GM19043 (cell line): Measurements from ENCODE around the gene RNF207.

Source experiments
- ATAC-seq: cut with Tn5 transposase; IDR thresholded peaks from one replicate; pipeline ENCODE4 v1.9.1; 2021; ENCODE audit warnings: low read depth; ENCODE audit not compliant: unreplicated experiment

Gene RNF207, protein sequence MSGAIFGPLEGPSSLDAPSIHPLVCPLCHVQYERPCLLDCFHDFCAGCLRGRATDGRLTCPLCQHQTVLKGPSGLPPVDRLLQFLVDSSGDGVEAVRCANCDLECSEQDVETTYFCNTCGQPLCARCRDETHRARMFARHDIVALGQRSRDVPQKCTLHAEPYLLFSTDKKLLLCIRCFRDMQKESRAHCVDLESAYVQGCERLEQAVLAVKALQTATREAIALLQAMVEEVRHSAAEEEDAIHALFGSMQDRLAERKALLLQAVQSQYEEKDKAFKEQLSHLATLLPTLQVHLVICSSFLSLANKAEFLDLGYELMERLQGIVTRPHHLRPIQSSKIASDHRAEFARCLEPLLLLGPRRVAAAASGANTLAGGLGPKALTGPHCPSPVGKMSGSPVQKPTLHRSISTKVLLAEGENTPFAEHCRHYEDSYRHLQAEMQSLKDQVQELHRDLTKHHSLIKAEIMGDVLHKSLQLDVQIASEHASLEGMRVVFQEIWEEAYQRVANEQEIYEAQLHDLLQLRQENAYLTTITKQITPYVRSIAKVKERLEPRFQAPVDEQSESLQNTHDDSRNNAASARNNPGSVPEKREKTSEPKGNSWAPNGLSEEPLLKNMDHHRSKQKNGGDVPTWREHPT

DNA sequence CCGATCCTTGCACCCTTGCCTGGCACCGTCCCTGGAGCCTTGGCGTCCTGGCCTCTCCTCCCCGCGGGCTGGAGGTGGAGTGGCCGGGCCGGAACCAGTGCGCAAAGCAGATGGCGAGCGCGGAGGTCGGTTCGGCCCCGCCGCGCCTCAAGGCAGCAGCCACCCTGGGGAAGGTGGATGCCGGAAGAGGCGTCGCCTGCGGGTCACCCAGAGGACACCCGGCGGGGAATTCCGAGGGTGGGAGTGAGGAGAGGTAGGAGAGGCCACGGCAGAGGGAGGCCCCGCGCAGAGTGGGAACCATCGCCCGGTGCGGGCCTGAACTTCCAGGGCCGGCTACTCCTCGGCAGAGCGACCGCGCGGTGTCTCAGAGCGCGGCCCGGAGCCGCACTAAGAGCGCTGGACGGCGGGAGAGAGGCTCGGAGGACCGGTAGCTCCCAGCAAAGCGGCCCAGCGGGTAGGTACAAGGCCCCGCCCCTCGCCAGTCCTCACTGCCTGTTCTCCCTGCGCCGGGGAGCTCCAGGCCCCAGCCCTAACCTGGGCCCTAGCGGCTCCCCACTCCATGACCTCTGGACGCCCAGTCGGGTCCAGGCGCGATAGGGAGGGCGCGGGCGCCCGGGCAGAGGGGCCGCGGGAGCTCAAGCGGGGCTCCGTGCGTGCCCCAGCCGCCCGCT, at the start of gene RNF207:
Gene RNF207 (plus strand): TSS at position 271 of the 671 bp plus-strand sequence. CDS start 417 bp downstream, outside the sequence.
- ATAC-seq = peak; percentile 41

DNA sequence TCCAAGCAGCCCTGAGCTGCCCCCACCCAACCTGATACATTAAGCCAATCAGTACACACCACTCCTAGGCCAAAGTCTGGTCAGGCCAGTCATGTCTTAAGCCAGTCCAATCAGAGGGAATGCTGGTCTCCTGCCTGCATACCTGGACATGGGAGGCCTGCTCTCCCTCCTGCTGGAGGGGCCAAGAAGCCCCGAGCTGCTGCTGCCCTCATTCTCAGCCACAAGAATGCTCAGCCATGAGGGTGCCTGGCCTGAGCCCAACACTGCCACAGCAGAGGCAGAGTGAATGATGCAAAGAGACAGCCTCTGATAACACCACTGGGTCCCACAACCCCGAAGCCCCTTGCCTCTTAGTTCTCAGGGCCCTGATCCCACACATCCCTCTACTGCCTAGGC, 48.8 kb upstream of the RNF207 start:
- ATAC-seq = no peak

DNA sequence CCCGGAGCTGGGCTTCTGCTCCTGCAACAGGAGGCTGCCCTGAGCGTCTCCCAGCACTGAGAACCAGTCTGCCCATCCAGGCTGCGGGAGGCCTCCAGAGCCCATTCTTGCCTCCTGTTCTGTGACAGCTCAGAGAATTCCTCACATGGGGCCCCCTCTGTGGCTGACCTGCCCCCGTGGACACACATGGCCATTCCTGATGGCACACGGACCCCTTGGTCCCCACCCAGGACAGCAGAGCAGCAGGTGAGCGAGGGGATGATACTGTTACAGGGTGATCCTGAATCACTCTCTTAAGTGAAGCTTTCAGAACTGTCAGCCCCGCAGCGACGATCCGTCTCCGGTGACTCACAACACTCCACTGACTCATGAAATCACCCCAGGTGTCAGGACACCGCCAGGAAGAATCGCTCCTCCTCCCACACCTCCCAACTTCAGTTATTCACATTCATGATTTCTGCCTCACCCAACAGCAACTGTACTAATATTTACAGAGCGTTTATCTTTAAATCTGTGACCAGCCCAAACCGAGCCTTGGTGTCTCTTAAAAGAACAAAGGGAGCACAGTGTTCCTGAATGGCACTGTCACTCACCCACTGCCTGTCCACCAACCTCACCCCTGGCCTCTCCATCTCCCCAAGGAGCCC, 48.3 kb upstream of the RNF207 start:
- ATAC-seq = no peak

DNA sequence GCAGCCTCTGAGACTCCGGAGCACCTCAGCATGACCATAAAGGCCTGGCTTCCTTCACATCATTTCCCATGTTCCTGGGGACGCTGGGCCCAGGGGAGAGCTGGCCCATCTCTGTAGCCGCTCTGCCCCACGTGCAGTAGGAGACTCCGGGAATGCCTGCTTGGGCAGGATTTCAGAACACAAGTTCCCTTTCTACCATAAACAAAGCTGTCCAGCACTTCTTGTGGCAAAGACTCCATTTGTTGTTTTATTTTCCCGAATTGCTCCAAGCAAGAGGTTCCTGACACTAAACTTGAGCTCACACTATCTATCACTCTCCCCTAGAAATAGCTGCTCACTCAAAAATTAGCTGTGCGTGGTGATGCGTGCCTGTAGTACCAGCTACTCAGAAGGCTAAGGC, 47.7 kb upstream of the RNF207 start:
- ATAC-seq = no peak

DNA sequence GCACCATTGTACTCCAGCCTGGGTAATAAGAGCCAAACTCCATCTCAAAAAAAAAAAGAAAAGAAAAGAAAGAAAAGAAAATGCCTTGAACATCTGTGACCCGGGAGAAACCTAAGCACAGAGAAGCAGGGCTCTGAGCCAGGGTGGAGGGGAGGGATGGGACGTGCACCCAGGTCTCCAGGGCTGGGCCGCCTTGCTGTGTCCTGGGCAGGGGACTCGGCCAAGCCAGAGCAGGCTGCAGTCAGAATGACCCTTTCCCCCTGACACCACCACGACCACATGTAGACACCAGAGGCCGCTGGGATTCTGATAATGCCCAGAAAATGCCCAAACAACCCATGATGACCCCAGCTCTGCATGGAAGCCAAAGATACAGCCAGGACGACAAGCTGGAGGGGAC, 43.6 kb upstream of the RNF207 start:
- no peak for ATAC-seq

DNA sequence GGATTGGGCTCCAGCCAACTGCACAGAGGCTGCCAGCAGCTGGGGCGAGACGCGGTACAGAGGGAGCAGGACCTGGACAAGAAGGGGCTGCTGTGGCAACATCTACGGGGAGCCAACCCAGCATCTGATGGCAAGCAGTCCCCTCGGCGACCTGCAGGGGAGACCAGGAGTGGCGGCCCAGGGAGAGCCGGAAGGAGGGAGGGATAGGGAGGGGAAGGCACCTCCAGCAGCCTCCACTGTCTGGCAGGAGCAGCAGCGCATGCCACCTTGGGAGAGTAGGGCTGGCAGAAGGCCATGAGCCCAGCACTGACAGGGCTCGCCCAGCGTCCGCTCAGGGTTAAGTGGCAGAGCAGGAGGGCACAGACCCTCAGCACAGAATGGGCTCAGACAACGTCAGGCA, 43.1 kb upstream of the RNF207 start:
- ATAC-seq = no peak

DNA sequence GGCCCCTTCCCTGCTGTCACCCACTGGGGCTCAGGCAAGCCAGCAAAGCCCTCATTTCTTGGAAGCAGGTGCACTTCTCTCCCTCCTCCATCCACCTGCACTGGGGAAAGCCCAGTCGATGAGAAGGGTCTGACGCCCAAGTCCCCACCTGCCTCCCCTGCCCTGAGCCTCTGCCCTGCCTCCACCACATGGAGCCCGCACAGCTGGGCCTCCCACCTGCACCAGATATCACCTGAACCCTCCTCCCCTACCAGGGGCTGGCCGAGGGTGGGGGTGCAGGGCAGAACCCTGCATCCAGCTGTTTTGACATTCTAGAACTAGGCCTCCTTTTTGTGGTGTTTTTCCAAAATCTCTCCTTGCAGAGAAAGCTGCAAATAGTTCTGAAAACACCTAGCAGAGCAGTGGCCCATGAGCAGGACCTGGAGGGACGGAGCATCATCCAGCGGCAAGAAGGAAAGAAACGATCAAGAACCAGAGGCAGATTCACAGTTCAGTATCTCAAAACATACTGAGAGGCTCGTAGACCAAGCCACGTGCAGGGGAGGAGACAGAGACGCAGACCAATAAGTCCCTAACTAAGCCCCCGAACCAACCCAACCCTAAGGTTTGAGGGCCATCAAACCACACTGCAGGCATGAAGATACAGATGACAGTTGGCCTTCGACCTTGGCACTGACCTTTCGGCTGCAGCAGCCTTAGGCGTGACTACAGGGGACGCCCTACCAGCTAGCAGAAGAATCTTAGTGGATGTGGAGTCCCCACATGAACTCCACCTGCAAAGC, 42.5 kb upstream of the RNF207 start:
- no peak for ATAC-seq

DNA sequence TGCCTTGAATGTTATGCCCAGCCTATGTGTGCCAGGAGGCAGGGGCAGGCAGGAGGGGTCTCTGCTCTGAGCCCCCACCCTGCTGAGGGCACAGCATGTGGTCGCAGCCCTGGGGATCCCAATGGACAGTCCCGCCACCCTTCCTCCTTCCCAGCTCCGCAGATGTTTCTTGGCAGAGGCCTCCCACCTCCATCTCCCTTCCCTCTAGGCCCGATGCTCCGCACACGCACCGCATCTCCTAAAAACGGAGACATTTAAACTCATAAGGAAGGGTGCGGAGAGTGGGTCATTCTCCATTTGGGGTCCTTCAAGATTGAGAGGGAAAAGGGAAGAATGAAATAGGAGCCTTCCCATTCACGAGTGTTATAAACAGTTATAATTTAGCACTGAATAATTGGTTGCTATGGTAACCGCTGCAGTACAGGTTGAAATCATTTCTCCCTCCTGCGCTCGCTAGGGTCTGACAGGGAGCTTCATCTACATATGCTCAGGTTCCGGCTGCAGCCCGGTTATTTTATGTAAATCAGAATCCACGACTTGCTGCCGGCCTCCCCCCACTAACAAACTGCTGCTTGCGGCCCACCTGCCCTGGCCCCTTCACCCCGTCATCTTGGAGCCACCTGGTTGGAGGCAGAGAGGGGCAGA, 41.8 kb upstream of the RNF207 start:
- ATAC-seq = no peak

DNA sequence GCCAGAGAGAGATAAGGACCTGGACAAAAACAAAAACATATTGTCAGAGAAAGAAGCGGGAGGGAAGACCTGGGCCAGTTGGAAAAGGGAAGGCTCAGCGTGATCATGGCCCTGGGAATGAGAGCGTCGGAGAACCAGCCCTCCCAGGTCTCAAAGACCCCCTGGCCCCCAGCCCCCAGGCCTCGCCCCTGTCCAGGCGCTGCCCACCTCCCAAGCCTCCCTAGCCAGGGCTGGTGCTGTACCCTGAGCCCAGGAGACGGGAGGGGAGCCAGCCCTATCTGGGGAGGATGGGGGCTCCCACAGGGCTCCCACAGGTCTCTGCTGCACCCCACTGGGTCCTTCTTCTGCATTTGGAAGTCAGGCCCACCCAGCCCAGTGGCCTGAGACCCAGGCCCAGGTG, 40.9 kb upstream of the RNF207 start:
- no peak for ATAC-seq

DNA sequence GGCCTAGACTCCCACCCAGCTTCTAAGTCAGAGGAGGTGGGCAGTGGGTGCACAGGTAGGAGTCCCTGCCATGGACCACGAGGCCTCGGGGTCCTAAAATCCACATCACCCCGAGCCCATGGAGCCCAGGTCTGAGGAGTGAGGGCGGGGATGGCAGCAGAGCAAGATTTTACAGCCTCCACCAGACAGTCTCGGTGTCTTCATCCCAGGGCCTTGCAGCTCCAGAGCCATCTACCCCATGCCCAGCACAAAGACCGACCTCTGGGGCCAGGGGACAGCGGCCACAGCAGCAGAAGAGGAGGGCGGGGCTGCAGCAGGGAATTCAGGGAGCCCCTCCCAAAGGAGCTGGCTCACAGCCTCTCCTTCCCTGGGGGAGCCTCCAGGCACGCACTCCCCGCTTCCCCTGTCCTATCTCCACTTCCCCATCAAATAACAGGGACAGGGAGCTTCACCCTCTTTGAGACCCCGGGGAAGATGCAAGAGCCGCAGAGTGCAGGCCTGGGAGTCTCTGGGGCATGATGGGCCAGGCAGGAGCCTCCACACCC, 40.4 kb upstream of the RNF207 start:
- no peak for ATAC-seq

DNA sequence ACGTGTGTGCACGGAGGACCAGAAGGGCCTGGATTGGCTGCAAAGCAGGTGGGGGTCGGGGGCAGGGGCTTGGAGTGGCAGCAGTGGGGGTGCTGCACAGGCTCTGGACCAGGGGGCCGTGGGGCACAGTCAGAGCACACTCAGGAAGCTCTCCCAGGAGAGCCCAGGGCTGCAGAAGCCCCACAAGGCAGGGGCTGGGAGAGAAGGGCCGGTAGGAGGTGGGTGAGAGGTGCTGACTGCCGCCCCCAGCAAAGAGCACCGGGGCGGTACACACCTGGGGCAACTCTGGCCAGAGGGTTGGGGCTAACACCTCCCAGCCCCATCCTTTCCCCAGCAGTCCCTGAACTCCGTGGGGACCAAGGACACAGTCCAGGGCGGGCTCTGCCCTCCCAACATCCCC, 39.7 kb upstream of the RNF207 start:
- no peak for ATAC-seq

DNA sequence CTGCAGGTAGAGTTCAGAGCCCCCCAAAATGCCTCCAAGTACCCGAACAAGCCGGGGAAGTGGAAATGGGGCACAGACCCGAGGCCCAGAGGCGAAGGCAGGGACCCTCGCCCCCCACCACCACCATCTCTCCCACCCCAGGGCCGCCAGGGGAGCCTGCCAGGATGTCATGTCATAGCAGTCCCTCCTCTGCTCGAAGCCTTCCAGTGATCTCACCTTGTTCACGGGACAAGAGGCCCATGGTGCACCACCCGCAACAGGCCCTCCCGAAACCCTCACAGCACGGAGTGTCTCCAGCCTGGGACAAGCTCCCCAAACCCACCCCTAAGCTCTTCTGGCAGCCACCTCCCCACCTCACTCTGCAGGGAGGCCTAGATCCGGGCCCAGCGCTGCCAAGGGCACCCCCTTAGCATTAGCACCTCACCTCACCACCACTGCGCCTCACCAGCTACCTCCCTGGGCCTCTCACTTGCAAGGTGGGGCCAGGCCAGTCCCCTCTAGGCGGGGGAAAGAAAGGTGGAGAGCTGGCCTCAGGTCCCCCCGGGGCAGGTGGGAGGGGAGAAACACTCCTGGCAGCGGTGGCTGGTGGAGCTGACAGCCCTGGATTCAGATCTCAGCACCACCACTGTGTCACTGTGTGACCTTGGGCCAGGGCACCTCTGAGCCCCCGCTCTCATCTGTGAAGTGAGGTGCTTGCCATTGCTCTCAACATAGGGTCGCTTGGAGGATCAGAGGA, 39.1 kb upstream of the RNF207 start:
- no peak for ATAC-seq

DNA sequence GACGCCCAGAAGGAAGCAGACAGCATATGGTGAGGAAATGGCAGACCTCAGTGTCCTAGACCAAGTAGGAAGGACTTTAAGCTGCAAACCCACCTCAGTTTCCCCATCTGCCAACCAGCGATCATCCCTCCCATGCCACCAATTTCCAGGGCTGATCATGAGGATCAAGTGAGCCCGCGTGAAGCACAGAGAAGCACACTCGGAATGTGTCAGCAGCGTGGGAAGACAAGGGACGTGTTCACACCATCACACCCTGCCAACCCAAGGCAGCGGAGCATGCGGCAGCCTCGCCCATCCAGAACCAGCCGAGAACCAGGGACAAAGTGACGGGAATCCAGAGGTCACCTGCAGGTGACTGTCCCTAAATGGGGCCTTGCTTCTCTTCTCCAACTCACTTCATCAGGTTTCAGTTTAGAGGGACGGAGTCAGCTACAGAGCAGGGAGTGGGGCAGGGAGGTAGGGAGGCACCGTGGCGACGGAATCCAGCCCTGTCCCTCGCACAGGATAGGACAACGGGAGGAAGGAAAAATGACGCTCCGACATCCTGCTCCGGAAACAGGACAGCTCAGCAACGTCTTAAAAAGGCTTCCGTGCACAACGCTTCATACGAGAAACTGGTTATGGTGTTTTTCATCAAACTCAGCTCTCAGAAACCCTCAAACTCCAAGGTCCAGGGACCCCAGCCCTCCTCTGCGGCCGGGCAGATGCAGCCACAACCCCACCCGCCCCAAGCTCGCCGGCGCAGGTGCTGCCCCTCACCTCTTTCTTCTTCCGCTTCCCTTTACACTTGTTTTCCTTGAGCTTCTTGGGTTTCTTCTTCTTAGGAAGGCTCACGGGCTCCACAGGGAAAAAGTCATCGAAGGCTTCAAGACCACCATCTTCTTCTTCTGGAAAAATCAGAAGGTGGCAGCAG, 38.3 kb upstream of the RNF207 start:
- no peak for ATAC-seq

DNA sequence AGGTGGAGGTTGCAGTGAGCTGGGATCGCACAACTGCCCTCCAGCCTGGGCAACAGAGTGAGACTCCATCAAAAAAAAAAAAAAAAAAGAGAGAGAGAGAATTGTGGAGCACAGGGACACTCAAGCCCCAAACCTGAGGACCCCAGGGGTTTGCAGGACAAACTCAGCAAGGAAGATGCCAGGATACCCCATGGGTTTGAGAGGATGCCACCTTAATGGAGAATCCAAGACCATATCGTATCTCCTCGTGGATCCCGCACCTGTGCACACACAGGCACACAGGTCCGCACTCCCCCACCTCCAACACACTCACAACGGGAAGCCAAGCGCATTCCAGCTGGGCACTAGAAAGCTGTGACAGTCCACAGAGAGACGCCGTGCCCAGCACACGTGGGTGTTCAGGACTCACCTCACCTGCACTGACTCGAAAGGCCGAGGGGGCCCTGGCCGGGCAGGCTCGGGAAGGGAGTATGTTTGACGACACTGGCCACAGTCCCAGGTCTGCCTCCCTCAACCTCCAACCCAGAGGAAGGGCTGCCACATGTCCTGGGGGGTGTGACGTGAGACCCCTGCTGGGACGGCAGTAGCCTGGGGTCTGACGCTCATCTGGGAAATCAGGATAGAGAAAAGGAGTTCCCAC, 36.9 kb upstream of the RNF207 start:
- ATAC-seq = no peak

DNA sequence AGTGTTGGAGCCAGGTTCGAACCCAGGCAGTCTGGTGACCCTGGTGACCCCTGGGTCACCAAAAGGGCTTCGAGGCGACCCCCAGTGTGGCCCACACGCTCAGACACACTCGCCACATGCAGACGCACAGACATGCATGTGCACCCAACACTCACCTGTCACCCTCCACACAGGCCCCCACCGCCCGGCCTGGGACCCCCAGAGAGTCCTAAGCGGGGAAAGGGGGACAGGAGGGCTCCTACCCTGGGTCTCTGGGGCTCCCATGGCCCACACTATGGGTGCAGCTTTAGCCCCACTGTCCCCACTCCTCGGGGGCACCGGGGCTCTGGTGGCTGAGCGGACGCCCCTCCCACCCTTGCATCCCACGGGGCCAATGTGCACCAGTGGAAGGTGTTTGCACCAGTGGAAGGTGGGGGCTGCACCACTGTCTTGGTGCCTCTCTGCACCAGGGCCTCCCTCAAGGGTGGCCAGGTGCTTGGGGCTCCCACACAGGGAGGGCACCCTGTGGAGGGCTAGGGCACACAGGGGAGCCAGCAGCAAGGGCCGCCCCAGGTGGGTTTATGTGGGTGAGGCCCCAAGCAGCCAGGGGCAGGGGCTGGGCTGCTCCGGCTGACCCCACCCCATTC, 35.7 kb upstream of the RNF207 start:
- no peak for ATAC-seq

DNA sequence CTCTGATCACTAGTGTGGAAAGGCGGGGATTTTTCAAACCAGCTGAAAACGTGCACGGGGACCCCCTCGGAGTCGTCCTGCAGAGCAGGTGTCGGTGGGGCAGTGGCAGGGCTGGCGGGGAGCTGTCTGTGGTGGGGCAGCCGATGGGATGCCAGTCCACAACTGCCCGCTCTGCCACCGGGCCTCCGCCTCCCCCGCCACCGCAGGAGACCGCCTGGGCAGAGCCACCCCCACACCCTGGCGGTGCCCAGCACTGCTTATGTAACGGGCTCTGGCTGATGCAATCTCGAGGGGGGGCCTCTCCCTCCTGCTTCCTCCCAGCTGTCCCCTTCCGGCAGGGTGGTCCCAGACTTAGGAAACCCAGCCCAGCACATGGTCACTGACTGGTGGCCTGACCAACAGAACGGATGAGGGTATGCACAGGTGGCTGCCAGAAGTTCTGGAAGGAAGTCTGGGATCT, 35.1 kb upstream of the RNF207 start:
- ATAC-seq = no peak

DNA sequence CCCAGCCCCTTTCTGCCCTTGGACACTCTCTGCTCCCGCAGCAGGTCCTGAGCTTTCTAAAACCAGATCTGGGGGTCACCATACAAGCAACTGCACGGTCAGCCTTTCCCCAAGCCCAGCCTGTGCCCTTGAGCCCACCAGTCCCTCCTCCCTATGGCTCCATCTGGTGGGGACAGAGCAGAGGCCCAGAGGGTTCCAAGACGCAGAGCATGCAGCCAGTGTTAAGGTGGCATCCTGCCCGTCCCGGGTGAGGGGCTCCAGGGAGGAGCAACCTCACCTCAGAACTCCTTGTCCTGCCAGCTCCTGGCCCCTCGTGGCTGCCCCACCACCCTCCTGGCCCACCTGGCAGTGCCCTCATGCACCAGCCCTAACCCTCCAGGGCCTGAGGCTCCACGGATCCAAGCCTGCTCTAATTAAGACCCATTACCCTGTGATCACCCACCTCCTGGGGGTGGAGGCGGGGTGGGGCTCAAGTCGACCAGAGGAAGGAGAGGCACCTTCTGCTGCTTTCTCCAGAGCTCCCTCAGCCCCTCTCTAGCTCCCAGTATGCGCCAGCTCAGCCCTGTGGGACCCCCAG, 34.3 kb upstream of the RNF207 start:
- ATAC-seq = no peak
